Ectodermal cell (in vitro differentiated cells): Measurements from ENCODE around the gene RUNX1.

Experiments used
- H3K27ac ChIP-seq: 2 replicates; pipeline ENCODE4 v1.7.0; 2013; ENCODE audit warnings: mild to moderate bottlenecking, low read depth, low read length; ENCODE audit not compliant: insufficient read depth, poor library complexity, severe bottlenecking
- H3K27me3 ChIP-seq: 2 replicates; pipeline ENCODE4 v1.7.0; 2013; ENCODE audit warnings: mild to moderate bottlenecking, low read length; ENCODE audit not compliant: insufficient read depth, control insufficient read depth, poor library complexity, severe bottlenecking
- H3K36me3 ChIP-seq: one replicate; pipeline ENCODE4 v1.7.0; 2013; ENCODE audit warnings: low read length; ENCODE audit not compliant: control insufficient read depth, insufficient read depth
- H3K4me1 ChIP-seq: one replicate; pipeline ENCODE4 v1.7.0; 2013; ENCODE audit warnings: low read length; ENCODE audit not compliant: control insufficient read depth, insufficient read depth
- H3K4me3 ChIP-seq: 2 replicates; pipeline ENCODE4 v1.7.0; 2013; ENCODE audit warnings: low read depth, low read length, control low read depth; ENCODE audit not compliant: insufficient read depth
- H3K9me3 ChIP-seq: 2 replicates; pipeline ENCODE4 v1.7.0; 2013; ENCODE audit warnings: mild to moderate bottlenecking, low read length, moderate library complexity; ENCODE audit not compliant: control insufficient read depth
- WGBS, 2 experiments: methylation state at CpG; one replicate each; pipeline ENCODE4 v1.1.7; 2013; ENCODE audit warnings: missing lambda C conversion rate in 2 of 2; 5-methylcytosine and 5-hydroxymethylcytosine counted together

Gene RUNX1

DNA sequence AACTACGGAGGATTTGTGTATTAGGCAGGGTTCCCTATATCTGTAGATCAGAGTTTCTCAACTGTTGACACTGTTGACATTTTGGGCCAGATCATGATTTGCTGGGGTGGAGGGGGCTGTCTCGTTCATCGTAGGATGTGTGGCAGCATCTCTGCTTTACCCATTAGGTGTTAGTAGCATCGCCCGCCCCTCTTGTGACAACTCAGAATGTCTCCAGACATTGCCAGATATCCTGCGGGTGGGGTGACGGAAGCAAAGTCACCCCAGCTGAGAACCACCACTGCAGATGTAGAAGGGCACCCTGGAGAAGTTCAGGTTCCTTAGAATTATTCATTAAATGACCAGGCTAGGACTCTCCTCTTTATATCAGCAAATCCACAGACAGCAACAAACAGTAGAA lies 254.4 kb downstream of the RUNX1 start:
- no peaks in the 10 kb centered on the region for H3K27me3 ChIP-seq
- 90 to 97% methylated on average over 7 of the region's 7 CpGs for WGBS, 2 experiments
- H3K9me3 ChIP-seq = no peaks in the 10 kb centered on the region
- no peaks in the 10 kb centered on the region for H3K36me3 ChIP-seq
- H3K4me1 ChIP-seq = peaks cover 3% of the 10 kb centered on the region
- no peak overlapping the region for H3K27ac ChIP-seq
- no peak overlapping the region for H3K4me3 ChIP-seq

DNA sequence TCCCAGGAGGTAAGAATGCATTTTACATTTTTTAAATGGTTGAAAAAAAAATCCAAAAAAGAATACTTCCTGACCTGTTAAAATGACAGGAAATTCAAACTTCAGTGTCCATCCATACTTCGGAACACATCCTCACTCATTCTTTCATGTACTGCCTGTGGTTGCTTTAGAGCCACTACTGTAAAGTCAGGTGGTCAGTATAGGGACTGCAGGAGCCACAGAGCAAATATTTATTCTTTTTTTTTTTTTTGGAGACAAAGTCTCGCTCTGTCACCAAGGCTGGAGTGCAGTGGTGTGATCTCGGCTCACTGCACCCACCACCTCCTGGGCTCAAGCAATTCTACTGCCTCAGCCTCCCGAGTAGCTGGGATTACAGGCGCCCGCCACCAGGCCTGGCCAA lies 255.6 kb downstream of the RUNX1 start:
- Histone ChIP-seq H3K9me3 (no peaks in the 10 kb centered on the region), H3K27me3 (no peaks in the 10 kb centered on the region), H3K4me1 (peaks cover 3% of the 10 kb centered on the region), H3K27ac (no peak overlapping the region), H3K4me3 (no peak overlapping the region), H3K36me3 (no peaks in the 10 kb centered on the region)
- WGBS, 2 experiments = 89 to 90% methylated on average over 6 of the region's 6 CpGs

DNA sequence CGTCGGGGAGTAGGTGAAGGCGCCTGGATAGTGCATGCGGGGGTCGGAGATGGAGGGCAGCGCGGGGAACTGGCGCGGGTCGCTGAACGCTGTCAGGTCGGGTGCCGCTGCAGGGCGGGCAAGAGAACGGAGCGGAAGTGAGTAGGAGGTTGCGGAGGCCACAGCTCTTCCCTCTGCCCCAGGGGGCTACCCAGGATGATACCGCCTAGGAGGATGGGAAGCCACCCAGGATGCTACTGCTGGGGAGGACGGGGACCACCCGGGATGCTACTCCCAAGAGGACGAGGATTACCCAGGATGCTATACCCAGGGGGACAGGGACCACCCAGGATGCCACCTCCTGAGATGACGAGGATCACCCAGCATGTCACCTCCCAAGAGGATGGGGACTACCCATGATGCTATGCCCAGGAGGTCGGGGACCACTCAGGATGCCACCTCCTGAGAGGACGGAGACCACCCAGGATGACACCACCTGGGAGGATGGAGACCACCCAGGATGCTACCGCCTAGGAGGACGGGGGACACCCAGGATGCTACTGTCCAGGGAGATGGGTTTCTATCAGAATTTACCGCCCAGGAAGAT lies 256.5 kb downstream of the RUNX1 start:
- H3K4me3 ChIP-seq = no peak overlapping the region
- H3K9me3 ChIP-seq = no peaks in the 10 kb centered on the region
- no peaks in the 10 kb centered on the region for H3K36me3 ChIP-seq
- WGBS, 2 experiments = 94 to 95% methylated on average over 27 of the region's 27 CpGs
- no peak overlapping the region for H3K27ac ChIP-seq
- H3K4me1 ChIP-seq = peaks cover 3% of the 10 kb centered on the region
- H3K27me3 ChIP-seq = no peaks in the 10 kb centered on the region

DNA sequence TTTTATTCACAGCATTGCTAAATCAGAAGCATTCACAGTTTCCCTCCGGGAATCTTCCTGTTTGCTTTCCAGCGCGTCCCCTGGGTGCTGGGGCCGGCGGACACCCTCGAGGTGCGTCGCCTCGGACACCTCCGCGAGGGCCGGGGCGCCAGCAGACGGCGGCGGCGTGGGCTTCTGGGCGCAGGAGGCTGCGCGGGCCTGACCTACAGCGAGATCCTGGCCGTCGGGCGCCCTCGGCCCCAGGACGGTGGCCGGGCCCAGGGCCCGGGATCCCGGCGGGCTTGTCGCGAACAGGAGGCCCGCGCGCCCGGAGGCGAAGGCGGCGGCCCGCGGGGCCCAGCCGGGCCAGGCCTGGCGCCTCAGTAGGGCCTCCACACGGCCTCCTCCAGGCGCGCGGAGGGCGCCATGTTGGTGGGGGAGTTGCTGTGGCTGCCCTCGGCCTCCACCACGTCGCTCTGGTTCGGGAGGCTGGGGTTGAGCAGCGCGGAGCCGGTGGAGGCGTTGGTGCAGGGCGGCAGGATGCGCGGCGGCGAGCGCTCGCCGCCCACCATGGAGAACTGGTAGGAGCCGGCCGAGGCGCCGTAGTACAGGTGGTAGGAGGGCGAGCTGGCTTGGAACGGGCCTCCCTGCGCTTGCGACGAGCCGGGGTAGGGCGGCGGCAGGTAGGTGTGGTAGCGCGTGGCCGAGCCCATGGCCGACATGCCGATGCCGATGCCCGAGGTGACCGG lies 257.2 kb downstream of the RUNX1 start:
- Histone ChIP-seq H3K27me3 (no peaks in the 10 kb centered on the region), H3K4me1 (no peaks in the 10 kb centered on the region), H3K36me3 (no peaks in the 10 kb centered on the region), H3K4me3 (no peak overlapping the region), H3K27ac (no peak overlapping the region), H3K9me3 (no peaks in the 10 kb centered on the region)
- 96% methylated on average over 84 of the region's 84 CpGs for WGBS, 2 experiments

DNA sequence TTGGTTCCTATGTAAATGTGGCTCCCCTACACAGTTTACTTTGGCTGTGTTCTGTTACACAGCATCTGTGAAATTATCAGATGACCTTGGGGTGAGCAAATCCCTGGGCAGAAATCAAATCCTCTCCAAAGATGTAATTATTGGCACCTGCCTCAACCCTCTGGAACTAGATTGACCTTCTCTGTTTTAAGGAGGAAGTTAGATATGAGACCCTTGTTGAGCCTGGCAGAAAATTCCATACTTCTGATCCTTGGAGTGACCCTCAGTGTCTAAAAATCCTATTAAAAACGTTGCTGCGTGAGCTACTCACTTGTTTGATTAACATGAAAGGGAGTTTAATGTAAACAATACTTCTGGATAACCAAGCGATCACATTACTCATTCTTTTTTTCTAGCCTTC lies 258.3 kb downstream of the RUNX1 start:
- no peak overlapping the region for H3K27ac ChIP-seq
- no peaks in the 10 kb centered on the region for H3K4me1 ChIP-seq

DNA sequence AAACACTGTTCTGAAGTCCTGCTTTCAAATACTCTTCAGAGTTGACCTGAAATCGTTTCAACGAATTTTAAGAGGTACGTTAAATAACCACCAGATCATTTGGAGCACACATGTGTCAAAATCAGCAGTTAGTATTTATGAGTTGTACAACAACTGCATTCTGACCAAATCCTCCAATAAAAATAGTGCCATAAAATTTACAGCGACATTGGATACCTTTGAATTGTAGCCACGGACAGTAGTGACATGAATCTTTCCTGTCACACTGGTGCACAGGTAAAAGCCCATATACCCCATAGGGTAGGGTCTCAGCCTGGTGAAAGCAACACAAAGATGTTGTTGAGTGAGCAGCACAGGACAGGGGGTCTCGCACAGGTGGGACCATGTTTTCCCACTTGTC lies 258.8 kb downstream of the RUNX1 start:
- WGBS, 2 experiments = 96 to 98% methylated on average over 6 of the region's 6 CpGs
- Histone ChIP-seq H3K36me3 (no peaks in the 10 kb centered on the region), H3K4me1 (no peaks in the 10 kb centered on the region), H3K4me3 (no peak overlapping the region), H3K9me3 (no peaks in the 10 kb centered on the region), H3K27ac (no peak overlapping the region), H3K27me3 (no peaks in the 10 kb centered on the region)

More for the DNA sequence above, 258.3 kb downstream of the RUNX1 start:
- 83% methylated on average over 2 to 3 of the region's 3 CpGs for WGBS, 2 experiments
- no peaks in the 10 kb centered on the region for H3K36me3 ChIP-seq
- no peak overlapping the region for H3K4me3 ChIP-seq
- H3K9me3 ChIP-seq = no peaks in the 10 kb centered on the region
- no peaks in the 10 kb centered on the region for H3K27me3 ChIP-seq

DNA sequence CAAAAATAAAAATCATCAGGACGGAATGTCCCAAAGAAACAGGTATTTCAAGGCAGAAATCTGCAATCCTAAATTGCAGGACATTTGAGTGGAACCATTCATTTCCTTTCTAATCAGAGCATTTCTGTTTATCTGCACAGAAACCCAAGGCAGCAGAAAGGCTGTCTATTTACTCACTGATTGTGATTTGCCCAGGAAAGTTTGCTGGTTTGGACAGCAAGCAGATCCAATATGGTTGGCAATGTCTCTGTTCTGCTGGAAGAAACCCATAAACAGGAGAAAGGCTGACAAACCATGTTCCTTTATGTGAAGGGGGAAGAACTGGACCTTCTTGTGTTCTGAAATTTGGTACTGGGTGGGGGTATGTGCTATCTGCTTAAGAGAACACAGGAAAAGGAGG lies 260.2 kb downstream of the RUNX1 start:
- no peak overlapping the region for H3K27ac ChIP-seq
- no peak overlapping the region for H3K4me3 ChIP-seq
- no peaks in the 10 kb centered on the region for H3K36me3 ChIP-seq
- H3K4me1 ChIP-seq = no peaks in the 10 kb centered on the region
- H3K27me3 ChIP-seq = no peaks in the 10 kb centered on the region
- H3K9me3 ChIP-seq = no peaks in the 10 kb centered on the region
- WGBS, 2 experiments = 85 to 90% methylated on average over 1 of the region's 1 CpG

DNA sequence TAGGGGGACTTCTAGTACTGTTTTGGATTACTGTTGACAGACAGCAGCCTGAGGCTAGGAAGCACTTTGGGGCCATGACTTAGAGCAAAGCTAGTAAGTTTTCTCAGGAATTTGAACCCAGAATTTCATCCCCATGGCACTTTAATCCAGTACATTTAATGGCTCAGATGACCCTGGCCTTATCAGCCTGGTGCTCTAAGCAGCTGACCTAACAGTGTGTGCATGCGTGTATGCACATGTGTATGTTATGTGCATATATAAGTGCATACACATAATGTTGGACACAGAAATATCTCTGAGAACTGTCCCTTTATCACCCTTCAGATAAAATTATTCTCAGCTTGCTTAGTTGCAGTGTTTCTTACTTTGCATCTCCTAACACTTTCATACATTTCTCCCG lies 265.3 kb downstream of the RUNX1 start:
- Histone ChIP-seq H3K4me3 (no peak overlapping the region), H3K36me3 (no peaks in the 10 kb centered on the region)
- WGBS, 2 experiments = 96 to 100% methylated on average over 2 of the region's 2 CpGs

DNA sequence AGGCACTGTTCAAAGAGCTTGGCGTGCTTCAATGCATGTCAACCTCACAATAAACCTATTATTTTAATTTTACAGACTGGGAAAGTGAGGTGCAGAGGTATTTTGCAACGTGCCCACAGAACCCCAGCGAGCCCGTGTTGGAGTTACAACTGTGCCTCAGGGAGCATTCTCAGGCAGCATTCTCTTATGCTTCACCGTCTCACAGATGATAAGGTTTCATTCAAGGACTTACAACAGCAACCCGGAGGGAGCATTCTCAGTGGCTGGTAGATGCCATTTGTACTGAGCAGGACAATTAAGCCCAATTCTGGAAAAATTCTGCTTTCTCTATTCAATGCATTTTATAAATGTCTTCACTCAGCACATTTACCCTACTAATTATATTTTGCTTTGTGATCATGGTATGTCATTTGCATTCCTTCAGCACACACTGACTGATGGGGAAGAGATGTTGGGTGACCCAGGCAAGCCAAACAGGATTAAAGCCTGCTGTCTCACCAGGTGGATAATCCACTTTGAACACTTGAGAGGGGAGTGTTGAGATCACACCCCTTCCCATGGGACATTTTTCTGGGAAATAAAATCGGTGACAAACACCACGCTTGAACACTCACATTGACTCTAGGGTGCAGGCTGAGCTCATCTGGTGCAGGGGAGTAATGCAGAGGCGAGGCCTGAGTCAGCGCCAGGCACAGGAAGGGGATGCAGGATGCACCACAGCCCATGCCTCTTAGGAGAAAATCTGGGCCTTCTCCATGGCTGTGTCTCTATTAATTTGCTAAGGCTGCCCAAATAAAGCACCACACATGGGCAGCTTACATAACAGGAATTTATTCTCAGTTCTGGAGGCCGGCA lies 266.4 kb downstream of the RUNX1 start:
- Histone ChIP-seq H3K36me3 (no peaks in the 10 kb centered on the region), H3K27ac (no peak overlapping the region), H3K4me1 (no peaks in the 10 kb centered on the region), H3K9me3 (no peaks in the 10 kb centered on the region), H3K4me3 (no peak overlapping the region), H3K27me3 (no peaks in the 10 kb centered on the region)
- WGBS, 2 experiments = 91% methylated on average over 10 to 11 of the region's 11 CpGs

More for the DNA sequence above, 265.3 kb downstream of the RUNX1 start:
- H3K27me3 ChIP-seq = no peaks in the 10 kb centered on the region
- H3K4me1 ChIP-seq = no peaks in the 10 kb centered on the region
- H3K9me3 ChIP-seq = no peaks in the 10 kb centered on the region
- H3K27ac ChIP-seq = no peak overlapping the region

DNA sequence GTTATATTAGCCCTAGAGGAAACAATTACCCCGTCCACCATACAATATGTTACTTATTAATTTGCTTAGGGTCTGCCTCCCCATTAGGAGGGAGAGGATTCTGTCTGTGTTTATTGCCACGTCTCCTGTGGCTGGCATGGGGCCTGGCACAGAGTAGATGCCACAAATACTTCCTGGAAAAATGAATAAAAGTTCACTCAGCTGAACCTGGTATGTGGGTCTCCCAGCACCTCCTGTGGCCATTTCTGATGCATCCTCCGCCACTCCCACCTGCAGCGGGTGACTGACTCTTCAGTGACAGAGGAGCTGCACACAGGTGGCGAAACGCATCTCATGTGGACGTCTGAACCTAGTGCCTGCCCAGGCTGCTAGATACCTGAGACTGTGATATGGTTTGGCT lies 267.6 kb downstream of the RUNX1 start:
- Histone ChIP-seq H3K4me1 (no peaks in the 10 kb centered on the region), H3K27ac (no peak overlapping the region), H3K4me3 (no peak overlapping the region), H3K36me3 (no peaks in the 10 kb centered on the region), H3K9me3 (no peaks in the 10 kb centered on the region), H3K27me3 (no peaks in the 10 kb centered on the region)
- WGBS, 2 experiments = 90 to 94% methylated on average over 6 to 7 of the region's 7 CpGs
